CD4-positive, alpha-beta T cell (primary cell): ENCODE data around the gene IGF1R. TPM values are rescaled to one million over a fixed set of nuclear protein-coding genes. Genes with fewer than 3 reads are reported as not detected.

Experiments used
- ATAC-seq: fragments of 200-7000 bp; cut with Tn5 transposase; one replicate; pipeline ENCODE4 v1.10.0; 2022; ENCODE audit warnings: mild to moderate bottlenecking; ENCODE audit not compliant: poor library complexity
- CTCF ChIA-PET: fragments of 350-600 bp; sonication (Branson Sonifier 250); formaldehyde crosslinking; loops from one replicate; lab custom pipeline; 2021; ENCODE audit warnings: antibody characterized with exemption, inconsistent platforms; lab: Charles Lee
- POLR2A ChIA-PET: fragments of 350-600 bp; sonication (Branson Sonifier 250); formaldehyde crosslinking; loops from one replicate; lab custom pipeline; 2021; ENCODE audit warnings: antibody characterized with exemption, inconsistent platforms; lab: Charles Lee
- DNase-seq, 14 experiments: peaks; one replicate each; pipeline ENCODE4 v3.0.0-alpha.2; 2013 to 2020; ENCODE audit warnings: mixed read lengths in 2 of 14
- H3K27ac ChIP-seq, 2 donors: one replicate each; pipeline versions ENCODE4 v1.5.1 to v1.7.0; 2013; ENCODE audit warnings: low read length in 2 of 2, low read depth in 1 of 2, mild to moderate bottlenecking in 1 of 2
- H3K27me3 ChIP-seq, 2 experiments: 1 replicate in 1 of 2; 2 replicates in 1 of 2; pipeline versions ENCODE4 v1.6.1 to v1.7.0; 2013; ENCODE audit warnings: low read length in 2 of 2, control low read depth in 1 of 2, mild to moderate bottlenecking in 1 of 2, moderate library complexity in 1 of 2; ENCODE audit not compliant: insufficient read depth in 2 of 2, control insufficient read depth in 1 of 2
- H3K36me3 ChIP-seq: one replicate; pipeline ENCODE4 v1.6.1; 2013; ENCODE audit warnings: low read length, control low read depth; ENCODE audit not compliant: insufficient read depth
- H3K4me1 ChIP-seq: one replicate; pipeline ENCODE4 v1.6.1; 2013; ENCODE audit warnings: low read length, control low read depth; ENCODE audit not compliant: insufficient read depth
- H3K4me3 ChIP-seq: one replicate; pipeline ENCODE4 v1.5.1; 2013; ENCODE audit warnings: mild to moderate bottlenecking, low read length, moderate library complexity
- H3K9me3 ChIP-seq, 2 experiments: 1 replicate in 1 of 2; 2 replicates in 1 of 2; pipeline versions ENCODE4 v1.6.1 to v1.7.0; 2013; ENCODE audit warnings: low read length in 2 of 2, mild to moderate bottlenecking in 2 of 2, control low read depth in 1 of 2, moderate library complexity in 1 of 2; ENCODE audit not compliant: control insufficient read depth in 1 of 2, insufficient read depth in 1 of 2
- H3K27ac Mint-ChIP-seq: one replicate; pipeline ENCODE4 v1.8.0; 2020; ENCODE audit warnings: mixed read lengths
- H3K27me3 Mint-ChIP-seq: one replicate; pipeline ENCODE4 v1.8.0; 2021; ENCODE audit warnings: mixed read lengths
- H3K36me3 Mint-ChIP-seq: one replicate; pipeline ENCODE4 v1.8.0; 2021; ENCODE audit warnings: low read depth, mixed read lengths
- H3K4me1 Mint-ChIP-seq: one replicate; pipeline ENCODE4 v1.8.0; 2021; ENCODE audit warnings: low read depth, mixed read lengths
- H3K4me3 Mint-ChIP-seq: one replicate; pipeline ENCODE4 v1.8.0; 2020; ENCODE audit warnings: mild to moderate bottlenecking, mixed read lengths
- H3K9me3 Mint-ChIP-seq: one replicate; pipeline ENCODE4 v1.8.0; 2020; ENCODE audit warnings: mixed read lengths
- intact Hi-C, 2 experiments: fragments of 100-400 bp; cut with DNase I in 1 of 2; cut with micrococcal nuclease in 1 of 2; formaldehyde crosslinking; loops; one replicate each; pipeline versions ENCODE4 v1.15.1 to v1.9.0; 2023 to 2025; cut with DNase I, micrococcal nuclease
- total RNA-seq, 174 experiments: library from RNA in 2 of 174; stranded (reverse) in 2 of 174; gene quantifications; one replicate each; pipeline ENCODE4 v1.2.3 and lab custom pipeline; 2021 to 2026
- TF ChIP-seq, protein P1 (sequence below): fragments of 200-600 bp; IDR thresholded peaks from one replicate; pipeline ENCODE4 v1.8.0; 2022; ENCODE audit warnings: antibody characterized with exemption, mild to moderate bottlenecking

IGF1R gene
- total RNA-seq, 2 experiments from 2014 or later: 39.2 to 40.3 TPM

- intact Hi-C loops: loop anchor here in 1 of 2 experiments (10.0 kb wide), 1 partner anchor 48 kb away; no protein-coding TSS in a partner anchor
- Mint-ChIP-seq H3K4me1 (peaks cover 50% of the 10 kb centered on the region), H3K4me3 (no peak overlapping the region), H3K9me3 (no peaks in the 10 kb centered on the region), H3K27me3 (no peaks in the 10 kb centered on the region), H3K27ac (peak overlapping the region; percentile 65), H3K36me3 (peaks cover 10% of the 10 kb centered on the region)
- CTCF ChIA-PET: no interaction called here
- ATAC-seq (no peak), DNase-seq (no peak)
- Histone ChIP-seq H3K9me3 (no peaks in the 10 kb centered on the region), H3K27ac (no peak overlapping the region), H3K4me1 (peaks cover 23% of the 10 kb centered on the region), H3K4me3 (no peak overlapping the region), H3K27me3 (no peaks in the 10 kb centered on the region), H3K36me3 (peaks cover 4% of the 10 kb centered on the region)
- POLR2A ChIA-PET: interaction anchor here (0.6 kb wide), 1 partner anchor 55 kb away, joined by 3 read pairs; no protein-coding TSS in a partner anchor
- TF ChIP-seq, protein P1, sequence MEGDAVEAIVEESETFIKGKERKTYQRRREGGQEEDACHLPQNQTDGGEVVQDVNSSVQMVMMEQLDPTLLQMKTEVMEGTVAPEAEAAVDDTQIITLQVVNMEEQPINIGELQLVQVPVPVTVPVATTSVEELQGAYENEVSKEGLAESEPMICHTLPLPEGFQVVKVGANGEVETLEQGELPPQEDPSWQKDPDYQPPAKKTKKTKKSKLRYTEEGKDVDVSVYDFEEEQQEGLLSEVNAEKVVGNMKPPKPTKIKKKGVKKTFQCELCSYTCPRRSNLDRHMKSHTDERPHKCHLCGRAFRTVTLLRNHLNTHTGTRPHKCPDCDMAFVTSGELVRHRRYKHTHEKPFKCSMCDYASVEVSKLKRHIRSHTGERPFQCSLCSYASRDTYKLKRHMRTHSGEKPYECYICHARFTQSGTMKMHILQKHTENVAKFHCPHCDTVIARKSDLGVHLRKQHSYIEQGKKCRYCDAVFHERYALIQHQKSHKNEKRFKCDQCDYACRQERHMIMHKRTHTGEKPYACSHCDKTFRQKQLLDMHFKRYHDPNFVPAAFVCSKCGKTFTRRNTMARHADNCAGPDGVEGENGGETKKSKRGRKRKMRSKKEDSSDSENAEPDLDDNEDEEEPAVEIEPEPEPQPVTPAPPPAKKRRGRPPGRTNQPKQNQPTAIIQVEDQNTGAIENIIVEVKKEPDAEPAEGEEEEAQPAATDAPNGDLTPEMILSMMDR: no peak
These were observed 54.9 kb downstream of the IGF1R start for GRCh38 chr15:98703126-98703685.

DNA sequence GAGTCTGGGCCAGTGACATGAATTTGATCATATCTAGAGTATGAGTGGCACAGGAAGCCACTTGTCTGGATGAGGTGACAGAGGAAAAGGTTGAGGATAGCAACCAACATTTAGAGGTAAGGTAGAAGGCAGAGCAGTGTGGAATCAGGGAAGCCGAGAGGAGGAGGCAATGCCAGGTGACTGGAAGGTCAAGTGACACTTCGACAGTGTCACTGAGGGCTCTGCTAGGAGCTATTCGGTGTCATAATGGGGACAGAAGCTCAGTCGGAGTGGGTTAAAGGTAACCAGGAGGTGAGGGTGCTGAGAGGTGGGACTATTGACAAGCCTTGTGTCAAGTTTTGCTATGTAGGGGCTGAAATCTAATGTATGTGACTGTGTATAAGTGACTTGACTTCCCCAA is 56.7 kb downstream of the IGF1R start:
- CTCF ChIA-PET: no interaction called here
- Histone ChIP-seq H3K27ac (no peak overlapping the region), H3K4me3 (no peak overlapping the region), H3K36me3 (peaks cover 4% of the 10 kb centered on the region), H3K27me3 (no peaks in the 10 kb centered on the region), H3K9me3 (no peaks in the 10 kb centered on the region), H3K4me1 (peaks cover 13% of the 10 kb centered on the region)
- H3K4me3 Mint-ChIP-seq: no peak overlapping the region
- no peaks in the 10 kb centered on the region for H3K9me3 Mint-ChIP-seq
- H3K4me1 Mint-ChIP-seq: peaks cover 44% of the 10 kb centered on the region
- POLR2A ChIA-PET: no interaction called here
- no peaks in the 10 kb centered on the region for H3K27me3 Mint-ChIP-seq
- no peak for ATAC-seq
- no peak for DNase-seq
- TF ChIP-seq, protein P1: no peak
- intact Hi-C loops: loop anchor here (5.0 to 10.0 kb wide), 2 partner anchors 48 to 50 kb away; no protein-coding TSS in a partner anchor
- H3K36me3 Mint-ChIP-seq: peaks cover 27% of the 10 kb centered on the region
- no peak overlapping the region for H3K27ac Mint-ChIP-seq

DNA sequence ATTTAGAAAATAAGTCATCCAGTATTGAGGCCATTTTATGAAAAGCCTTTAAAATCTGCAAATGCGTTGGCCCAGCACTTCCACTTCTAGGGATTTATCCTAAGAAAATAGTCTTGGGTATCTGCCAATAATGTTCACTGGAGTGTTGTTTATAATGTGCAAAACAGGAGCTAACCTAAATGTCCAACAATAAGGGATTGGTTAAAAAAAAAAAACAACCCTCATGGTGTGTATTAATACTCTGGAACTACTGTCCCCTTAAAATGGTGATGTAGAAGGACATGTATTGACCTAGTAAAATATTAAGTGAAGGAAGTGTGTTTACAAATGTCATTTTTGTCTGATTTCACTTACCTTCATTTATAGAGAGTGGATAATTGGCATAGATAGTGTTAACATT is 58.0 kb downstream of the IGF1R start:
- Mint-ChIP-seq H3K27me3 (no peaks in the 10 kb centered on the region), H3K9me3 (no peaks in the 10 kb centered on the region), H3K27ac (no peak overlapping the region), H3K4me1 (peaks cover 34% of the 10 kb centered on the region), H3K36me3 (peaks cover 41% of the 10 kb centered on the region), H3K4me3 (no peak overlapping the region)
- intact Hi-C loops: loop anchor here (5.0 to 10.0 kb wide), 2 partner anchors 49 to 52 kb away; no protein-coding TSS in a partner anchor
- Histone ChIP-seq H3K27ac (no peak overlapping the region), H3K4me1 (peaks cover 11% of the 10 kb centered on the region), H3K27me3 (no peaks in the 10 kb centered on the region), H3K9me3 (peaks cover 0 to under 1% of the 10 kb centered on the region in 2 experiments), H3K36me3 (peaks cover 4% of the 10 kb centered on the region), H3K4me3 (no peak overlapping the region)
- DNase-seq (no peak), ATAC-seq (no peak)
- ChIA-PET CTCF (no interaction called here), POLR2A (no interaction called here)
- TF ChIP-seq, protein P1: no peak
